Measurements from ENCODE around the gene RIOK2.

DNA sequence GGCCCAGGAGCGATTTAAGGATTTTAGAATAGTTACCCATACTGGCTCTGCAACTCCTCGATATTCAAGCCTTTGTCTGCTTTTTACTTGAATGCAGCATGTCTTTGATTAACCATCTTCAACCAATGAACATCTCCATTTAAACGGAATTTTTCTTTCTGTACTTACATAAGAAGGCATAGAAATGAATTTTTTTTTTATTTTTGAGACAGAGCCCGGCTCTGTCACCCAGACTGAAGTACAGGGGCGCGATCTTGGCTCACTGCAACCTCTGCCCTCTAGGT is 825 bp upstream of the RIOK2 start:
- 0 out of 2 replicates have a peak, but pooled peaks have one; percentile 65 for TF ChIP-seq CSDC2 (CRISPR knock-in tag; IDR thresholded peaks at IDR 0.05)
- no peak for TF ChIP-seq ARNTL (CRISPR knock-in tag; IDR thresholded peaks at IDR 0.05; ENCODE audit: borderline replicate concordance, low read depth)
- TF ChIP-seq, protein P1, sequence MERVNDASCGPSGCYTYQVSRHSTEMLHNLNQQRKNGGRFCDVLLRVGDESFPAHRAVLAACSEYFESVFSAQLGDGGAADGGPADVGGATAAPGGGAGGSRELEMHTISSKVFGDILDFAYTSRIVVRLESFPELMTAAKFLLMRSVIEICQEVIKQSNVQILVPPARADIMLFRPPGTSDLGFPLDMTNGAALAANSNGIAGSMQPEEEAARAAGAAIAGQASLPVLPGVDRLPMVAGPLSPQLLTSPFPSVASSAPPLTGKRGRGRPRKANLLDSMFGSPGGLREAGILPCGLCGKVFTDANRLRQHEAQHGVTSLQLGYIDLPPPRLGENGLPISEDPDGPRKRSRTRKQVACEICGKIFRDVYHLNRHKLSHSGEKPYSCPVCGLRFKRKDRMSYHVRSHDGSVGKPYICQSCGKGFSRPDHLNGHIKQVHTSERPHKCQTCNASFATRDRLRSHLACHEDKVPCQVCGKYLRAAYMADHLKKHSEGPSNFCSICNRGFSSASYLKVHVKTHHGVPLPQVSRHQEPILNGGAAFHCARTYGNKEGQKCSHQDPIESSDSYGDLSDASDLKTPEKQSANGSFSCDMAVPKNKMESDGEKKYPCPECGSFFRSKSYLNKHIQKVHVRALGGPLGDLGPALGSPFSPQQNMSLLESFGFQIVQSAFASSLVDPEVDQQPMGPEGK (CRISPR knock-in tag; IDR thresholded peaks at IDR 0.05; ENCODE audit: borderline replicate concordance) = no peak
- no peak for TF ChIP-seq ZNF8 (CRISPR knock-in tag; IDR thresholded peaks at IDR 0.05)
- no peak for TF ChIP-seq ZC3H10 (CRISPR knock-in tag; IDR thresholded peaks at IDR 0.05)
- no peak for TF ChIP-seq ZNF565 (CRISPR knock-in tag; conservative IDR thresholded peaks at IDR 0.05; ENCODE audit: low read depth)
- no peak for TF ChIP-seq TOX (CRISPR knock-in tag; IDR thresholded peaks at IDR 0.05; ENCODE audit: borderline replicate concordance)
- TF ChIP-seq, protein P2, sequence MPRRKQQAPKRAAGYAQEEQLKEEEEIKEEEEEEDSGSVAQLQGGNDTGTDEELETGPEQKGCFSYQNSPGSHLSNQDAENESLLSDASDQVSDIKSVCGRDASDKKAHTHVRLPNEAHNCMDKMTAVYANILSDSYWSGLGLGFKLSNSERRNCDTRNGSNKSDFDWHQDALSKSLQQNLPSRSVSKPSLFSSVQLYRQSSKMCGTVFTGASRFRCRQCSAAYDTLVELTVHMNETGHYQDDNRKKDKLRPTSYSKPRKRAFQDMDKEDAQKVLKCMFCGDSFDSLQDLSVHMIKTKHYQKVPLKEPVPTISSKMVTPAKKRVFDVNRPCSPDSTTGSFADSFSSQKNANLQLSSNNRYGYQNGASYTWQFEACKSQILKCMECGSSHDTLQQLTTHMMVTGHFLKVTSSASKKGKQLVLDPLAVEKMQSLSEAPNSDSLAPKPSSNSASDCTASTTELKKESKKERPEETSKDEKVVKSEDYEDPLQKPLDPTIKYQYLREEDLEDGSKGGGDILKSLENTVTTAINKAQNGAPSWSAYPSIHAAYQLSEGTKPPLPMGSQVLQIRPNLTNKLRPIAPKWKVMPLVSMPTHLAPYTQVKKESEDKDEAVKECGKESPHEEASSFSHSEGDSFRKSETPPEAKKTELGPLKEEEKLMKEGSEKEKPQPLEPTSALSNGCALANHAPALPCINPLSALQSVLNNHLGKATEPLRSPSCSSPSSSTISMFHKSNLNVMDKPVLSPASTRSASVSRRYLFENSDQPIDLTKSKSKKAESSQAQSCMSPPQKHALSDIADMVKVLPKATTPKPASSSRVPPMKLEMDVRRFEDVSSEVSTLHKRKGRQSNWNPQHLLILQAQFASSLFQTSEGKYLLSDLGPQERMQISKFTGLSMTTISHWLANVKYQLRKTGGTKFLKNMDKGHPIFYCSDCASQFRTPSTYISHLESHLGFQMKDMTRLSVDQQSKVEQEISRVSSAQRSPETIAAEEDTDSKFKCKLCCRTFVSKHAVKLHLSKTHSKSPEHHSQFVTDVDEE (CRISPR knock-in tag; IDR thresholded peaks at IDR 0.05) = no peak
- TF ChIP-seq, protein P3, sequence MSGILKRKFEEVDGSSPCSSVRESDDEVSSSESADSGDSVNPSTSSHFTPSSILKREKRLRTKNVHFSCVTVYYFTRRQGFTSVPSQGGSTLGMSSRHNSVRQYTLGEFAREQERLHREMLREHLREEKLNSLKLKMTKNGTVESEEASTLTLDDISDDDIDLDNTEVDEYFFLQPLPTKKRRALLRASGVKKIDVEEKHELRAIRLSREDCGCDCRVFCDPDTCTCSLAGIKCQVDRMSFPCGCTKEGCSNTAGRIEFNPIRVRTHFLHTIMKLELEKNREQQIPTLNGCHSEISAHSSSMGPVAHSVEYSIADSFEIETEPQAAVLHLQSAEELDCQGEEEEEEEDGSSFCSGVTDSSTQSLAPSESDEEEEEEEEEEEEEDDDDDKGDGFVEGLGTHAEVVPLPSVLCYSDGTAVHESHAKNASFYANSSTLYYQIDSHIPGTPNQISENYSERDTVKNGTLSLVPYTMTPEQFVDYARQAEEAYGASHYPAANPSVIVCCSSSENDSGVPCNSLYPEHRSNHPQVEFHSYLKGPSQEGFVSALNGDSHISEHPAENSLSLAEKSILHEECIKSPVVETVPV (CRISPR knock-in tag; IDR thresholded peaks at IDR 0.05) = no peak
